GM12872 (cell line): ENCODE results near the gene CDK9.

Experiments
- CTCF ChIP-seq: IDR thresholded peaks from 3 replicates; pipeline ENCODE4 v1.5.1; 2011; ENCODE audit warnings: low read depth, mild to moderate bottlenecking, low read length, moderate library complexity; ENCODE audit not compliant: insufficient read depth

CDK9 gene

GRCh38 chr9:127833555-127833954 is 47.7 kb downstream of the CDK9 start:
- no peak for TF ChIP-seq CTCF

- TF ChIP-seq CTCF, result no peak
Measured at GRCh38 chr9:127835991-127836516, 50.2 kb downstream of the CDK9 start.

GRCh38 chr9:127837346-127837745 is 51.5 kb downstream of the CDK9 start:
- no peak for TF ChIP-seq CTCF

- no peak for TF ChIP-seq CTCF
Measured at GRCh38 chr9:127838375-127839078, 52.7 kb downstream of the CDK9 start.
